ENCODE measurements around the gene CES2.
A peak's percentile ranks its signal among the peaks of the same experiment; 100 is the strongest.

DNA sequence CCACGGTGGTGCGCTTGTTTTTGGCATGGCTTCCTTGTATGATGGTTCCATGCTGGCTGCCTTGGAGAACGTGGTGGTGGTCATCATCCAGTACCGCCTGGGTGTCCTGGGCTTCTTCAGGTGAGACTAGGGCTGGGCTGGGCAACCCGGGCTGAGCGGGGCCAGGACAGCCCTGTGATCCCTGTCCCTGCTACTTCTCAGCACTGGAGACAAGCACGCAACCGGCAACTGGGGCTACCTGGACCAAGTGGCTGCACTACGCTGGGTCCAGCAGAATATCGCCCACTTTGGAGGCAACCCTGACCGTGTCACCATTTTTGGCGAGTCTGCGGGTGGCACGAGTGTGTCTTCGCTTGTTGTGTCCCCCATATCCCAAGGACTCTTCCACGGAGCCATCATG lies 4.9 kb downstream of the CES2 start:
- TF ChIP-seq POLR2AphosphoS5 (IDR thresholded peaks at IDR 0.05), result peak in 1 of 3 donors; percentile 14
- TF ChIP-seq, protein P1, sequence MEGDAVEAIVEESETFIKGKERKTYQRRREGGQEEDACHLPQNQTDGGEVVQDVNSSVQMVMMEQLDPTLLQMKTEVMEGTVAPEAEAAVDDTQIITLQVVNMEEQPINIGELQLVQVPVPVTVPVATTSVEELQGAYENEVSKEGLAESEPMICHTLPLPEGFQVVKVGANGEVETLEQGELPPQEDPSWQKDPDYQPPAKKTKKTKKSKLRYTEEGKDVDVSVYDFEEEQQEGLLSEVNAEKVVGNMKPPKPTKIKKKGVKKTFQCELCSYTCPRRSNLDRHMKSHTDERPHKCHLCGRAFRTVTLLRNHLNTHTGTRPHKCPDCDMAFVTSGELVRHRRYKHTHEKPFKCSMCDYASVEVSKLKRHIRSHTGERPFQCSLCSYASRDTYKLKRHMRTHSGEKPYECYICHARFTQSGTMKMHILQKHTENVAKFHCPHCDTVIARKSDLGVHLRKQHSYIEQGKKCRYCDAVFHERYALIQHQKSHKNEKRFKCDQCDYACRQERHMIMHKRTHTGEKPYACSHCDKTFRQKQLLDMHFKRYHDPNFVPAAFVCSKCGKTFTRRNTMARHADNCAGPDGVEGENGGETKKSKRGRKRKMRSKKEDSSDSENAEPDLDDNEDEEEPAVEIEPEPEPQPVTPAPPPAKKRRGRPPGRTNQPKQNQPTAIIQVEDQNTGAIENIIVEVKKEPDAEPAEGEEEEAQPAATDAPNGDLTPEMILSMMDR (IDR thresholded peaks at IDR 0.05 in 8 of 11, conservative IDR thresholded peaks at IDR 0.05 in 3 of 11), result no peak
